Pons (tissue), 1 donor: ENCODE measurements around the gene RTN1.
A peak's percentile ranks its signal among the peaks of the same experiment; 100 is the strongest.
"Not testable (repeated sequence)": the region's sequence is repeated elsewhere in the genome, so short reads cannot be mapped to it uniquely, and the experiment has no call there.

Experiments used
- DNase-seq: peaks from one replicate; pipeline ENCODE4 v3.0.0-alpha.2; 2016; ENCODE audit warnings: low spot score

RTN1 gene

GRCh38 chr14:59704054-59704645 lies 166.4 kb downstream of the RTN1 start:
- peak; percentile 28 for DNase-seq

GRCh38 chr14:59699442-59699841 lies 171.1 kb downstream of the RTN1 start:
- peak; percentile 55 for DNase-seq

- DNase-seq: no peak
Observed at GRCh38 chr14:59698793-59699192, 171.8 kb downstream of the RTN1 start.

GRCh38 chr14:59695198-59695597 lies 175.4 kb downstream of the RTN1 start:
- DNase-seq: no peak

- DNase-seq: no peak
Observed at GRCh38 chr14:59691266-59691665, 179.3 kb downstream of the RTN1 start.

GRCh38 chr14:59690426-59690825 lies 180.2 kb downstream of the RTN1 start:
- no peak for DNase-seq

GRCh38 chr14:59688224-59689170 lies 182.1 kb downstream of the RTN1 start:
- peak; percentile 33 for DNase-seq

GRCh38 chr14:59687663-59688062 lies 182.9 kb downstream of the RTN1 start:
- DNase-seq: no peak

- DNase-seq: peak; percentile 9
Observed at GRCh38 chr14:59679872-59680271, 190.7 kb downstream of the RTN1 start.

- no peak for DNase-seq
Observed at GRCh38 chr14:59678352-59678751, 192.2 kb downstream of the RTN1 start.

- DNase-seq: peak; percentile 11
Observed at GRCh38 chr14:59677771-59678231, 192.8 kb downstream of the RTN1 start.

GRCh38 chr14:59675394-59675793 lies 195.2 kb downstream of the RTN1 start:
- no peak for DNase-seq

GRCh38 chr14:59664741-59665140 lies 205.8 kb downstream of the RTN1 start:
- no peak for DNase-seq

- DNase-seq: no peak
Observed at GRCh38 chr14:59657769-59658168, 212.8 kb downstream of the RTN1 start.

GRCh38 chr14:59656473-59656872 lies 214.1 kb downstream of the RTN1 start:
- no peak for DNase-seq

GRCh38 chr14:59654131-59654530 lies 216.4 kb downstream of the RTN1 start:
- DNase-seq: not testable (repeated sequence)

GRCh38 chr14:59646832-59647231 lies 223.7 kb downstream of the RTN1 start:
- DNase-seq: not testable (repeated sequence)

- DNase-seq: no peak
Observed at GRCh38 chr14:59638885-59639284, 231.7 kb downstream of the RTN1 start.

- no peak for DNase-seq
Observed at GRCh38 chr14:59634617-59635016, 236.0 kb downstream of the RTN1 start.

GRCh38 chr14:59633486-59633885 lies 237.1 kb downstream of the RTN1 start:
- DNase-seq: no peak

GRCh38 chr14:59632381-59632780 lies 238.2 kb downstream of the RTN1 start:
- no peak for DNase-seq

- peak; percentile 12 for DNase-seq
Observed at GRCh38 chr14:59631237-59631636, 239.3 kb downstream of the RTN1 start.

- DNase-seq: peak; percentile 14
Observed at GRCh38 chr14:59630288-59630963, 240.2 kb downstream of the RTN1 start.
